ENCODE results near the gene DGKE. TPM values are rescaled to one million over a fixed set of nuclear protein-coding genes. Genes with fewer than 3 reads are reported as not detected.

Gene DGKE
- total RNA-seq, 1 experiment from 2014 or later: 19.1 TPM

DNA sequence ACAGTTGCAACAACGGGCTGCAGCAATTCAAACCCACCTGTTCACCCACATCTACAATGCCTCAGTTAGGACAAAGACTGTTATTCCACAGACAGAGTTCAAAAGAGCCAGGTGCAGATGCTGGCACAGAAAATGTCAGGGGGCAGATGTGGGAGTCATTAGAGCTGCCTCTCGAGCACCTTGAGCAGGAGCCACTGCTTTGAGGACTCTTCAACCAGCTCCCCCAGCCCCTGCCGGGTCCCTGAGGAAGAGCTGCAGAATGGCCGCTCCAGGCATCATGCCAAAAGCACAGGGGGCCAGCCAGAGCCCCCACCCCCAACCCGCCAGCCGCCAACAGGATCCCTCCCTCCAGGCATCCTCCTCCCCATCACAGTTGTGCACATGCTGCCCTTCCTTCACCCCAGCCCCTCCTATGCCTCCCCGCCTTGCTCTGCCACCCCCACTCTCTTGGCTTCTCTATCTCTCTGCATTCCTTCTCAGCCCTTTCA lies 21.0 kb upstream of the DGKE start:
- TF ChIP-seq TCF7L2 (IDR thresholded peaks at IDR 0.05; ENCODE audit: low read depth, low read length) (no peak), POLR2AphosphoS5 (IDR thresholded peaks at IDR 0.05; ENCODE audit: low read depth, low read length) (no peak), SIN3A (IDR thresholded peaks at IDR 0.05; ENCODE audit: borderline replicate concordance, insufficient read depth, low read depth, low read length) (no peak)
- TF ChIP-seq, protein P1, sequence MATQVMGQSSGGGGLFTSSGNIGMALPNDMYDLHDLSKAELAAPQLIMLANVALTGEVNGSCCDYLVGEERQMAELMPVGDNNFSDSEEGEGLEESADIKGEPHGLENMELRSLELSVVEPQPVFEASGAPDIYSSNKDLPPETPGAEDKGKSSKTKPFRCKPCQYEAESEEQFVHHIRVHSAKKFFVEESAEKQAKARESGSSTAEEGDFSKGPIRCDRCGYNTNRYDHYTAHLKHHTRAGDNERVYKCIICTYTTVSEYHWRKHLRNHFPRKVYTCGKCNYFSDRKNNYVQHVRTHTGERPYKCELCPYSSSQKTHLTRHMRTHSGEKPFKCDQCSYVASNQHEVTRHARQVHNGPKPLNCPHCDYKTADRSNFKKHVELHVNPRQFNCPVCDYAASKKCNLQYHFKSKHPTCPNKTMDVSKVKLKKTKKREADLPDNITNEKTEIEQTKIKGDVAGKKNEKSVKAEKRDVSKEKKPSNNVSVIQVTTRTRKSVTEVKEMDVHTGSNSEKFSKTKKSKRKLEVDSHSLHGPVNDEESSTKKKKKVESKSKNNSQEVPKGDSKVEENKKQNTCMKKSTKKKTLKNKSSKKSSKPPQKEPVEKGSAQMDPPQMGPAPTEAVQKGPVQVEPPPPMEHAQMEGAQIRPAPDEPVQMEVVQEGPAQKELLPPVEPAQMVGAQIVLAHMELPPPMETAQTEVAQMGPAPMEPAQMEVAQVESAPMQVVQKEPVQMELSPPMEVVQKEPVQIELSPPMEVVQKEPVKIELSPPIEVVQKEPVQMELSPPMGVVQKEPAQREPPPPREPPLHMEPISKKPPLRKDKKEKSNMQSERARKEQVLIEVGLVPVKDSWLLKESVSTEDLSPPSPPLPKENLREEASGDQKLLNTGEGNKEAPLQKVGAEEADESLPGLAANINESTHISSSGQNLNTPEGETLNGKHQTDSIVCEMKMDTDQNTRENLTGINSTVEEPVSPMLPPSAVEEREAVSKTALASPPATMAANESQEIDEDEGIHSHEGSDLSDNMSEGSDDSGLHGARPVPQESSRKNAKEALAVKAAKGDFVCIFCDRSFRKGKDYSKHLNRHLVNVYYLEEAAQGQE (IDR thresholded peaks at IDR 0.05; ENCODE audit: insufficient read depth in 1 of 2, low read depth in 2 of 2, low read length in 1 of 2): no peak
- TF ChIP-seq, protein P2, sequence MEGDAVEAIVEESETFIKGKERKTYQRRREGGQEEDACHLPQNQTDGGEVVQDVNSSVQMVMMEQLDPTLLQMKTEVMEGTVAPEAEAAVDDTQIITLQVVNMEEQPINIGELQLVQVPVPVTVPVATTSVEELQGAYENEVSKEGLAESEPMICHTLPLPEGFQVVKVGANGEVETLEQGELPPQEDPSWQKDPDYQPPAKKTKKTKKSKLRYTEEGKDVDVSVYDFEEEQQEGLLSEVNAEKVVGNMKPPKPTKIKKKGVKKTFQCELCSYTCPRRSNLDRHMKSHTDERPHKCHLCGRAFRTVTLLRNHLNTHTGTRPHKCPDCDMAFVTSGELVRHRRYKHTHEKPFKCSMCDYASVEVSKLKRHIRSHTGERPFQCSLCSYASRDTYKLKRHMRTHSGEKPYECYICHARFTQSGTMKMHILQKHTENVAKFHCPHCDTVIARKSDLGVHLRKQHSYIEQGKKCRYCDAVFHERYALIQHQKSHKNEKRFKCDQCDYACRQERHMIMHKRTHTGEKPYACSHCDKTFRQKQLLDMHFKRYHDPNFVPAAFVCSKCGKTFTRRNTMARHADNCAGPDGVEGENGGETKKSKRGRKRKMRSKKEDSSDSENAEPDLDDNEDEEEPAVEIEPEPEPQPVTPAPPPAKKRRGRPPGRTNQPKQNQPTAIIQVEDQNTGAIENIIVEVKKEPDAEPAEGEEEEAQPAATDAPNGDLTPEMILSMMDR (IDR thresholded peaks at IDR 0.05): no peak
- Histone ChIP-seq H3K36me3 (ENCODE audit: control insufficient read depth, insufficient read depth, low read length) (no peaks in the 10 kb centered on the region), H3K27ac (ENCODE audit: low read length) (no peak overlapping the region), H3K4me1 (ENCODE audit: control insufficient read depth, insufficient read depth, low read length) (no peaks in the 10 kb centered on the region), H3K27me3 (ENCODE audit: control insufficient read depth, insufficient read depth, low read length) (no peaks in the 10 kb centered on the region), H3K9me3 (ENCODE audit: control insufficient read depth, insufficient read depth, low read depth, low read length) (no peaks in the 10 kb centered on the region), H3K4me3 (ENCODE audit: low read depth in 2 of 2, low read length in 2 of 2) (no peak overlapping the region)
- DNase-seq (ENCODE audit: low read depth, low spot score) (no peak), ATAC-seq (no peak)
- in situ Hi-C loops (cut with HindIII; ENCODE audit: low pct_unique_long_range_greater_than_20kb, low sequenced_read_pairs) (no loop called here), intact Hi-C loops (cut with micrococcal nuclease; ENCODE audit: unreplicated experiment) (no loop called here)
- ChIA-PET CTCF (no interaction called here), POLR2A (no interaction called here)
- no TSS peak for BruUV-seq (replicated peaks)

DNA sequence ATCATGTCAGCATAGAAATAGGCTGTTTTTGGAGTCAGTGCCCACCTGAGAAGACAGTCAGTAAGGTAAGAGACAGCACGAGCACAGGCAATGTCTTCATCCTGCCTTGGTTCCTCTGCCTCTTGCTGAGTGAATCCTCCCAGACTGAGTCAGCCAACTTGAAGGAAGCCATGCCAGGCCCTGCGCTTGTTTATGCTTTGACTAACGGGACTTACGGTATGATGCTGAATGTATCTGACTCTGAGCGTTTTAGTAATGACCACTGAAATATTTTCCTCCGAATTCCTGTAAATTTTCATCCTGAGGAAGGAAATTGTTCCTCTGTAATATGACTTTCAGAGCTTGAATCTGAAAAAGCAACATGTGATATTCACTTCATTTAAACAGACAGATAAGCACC lies 18.2 kb upstream of the DGKE start:
- Histone ChIP-seq H3K27me3 (ENCODE audit: control insufficient read depth, insufficient read depth, low read length) (no peaks in the 10 kb centered on the region), H3K27ac (ENCODE audit: low read length) (no peak overlapping the region), H3K4me1 (ENCODE audit: control insufficient read depth, insufficient read depth, low read length) (0 out of 2 replicates have a peak, but pooled peaks cover 3% of the 10 kb centered on the region), H3K9me3 (ENCODE audit: control insufficient read depth, insufficient read depth, low read depth, low read length) (no peaks in the 10 kb centered on the region), H3K36me3 (ENCODE audit: control insufficient read depth, insufficient read depth, low read length) (no peaks in the 10 kb centered on the region), H3K4me3 (ENCODE audit: low read depth in 2 of 2, low read length in 2 of 2) (no peak overlapping the region)
- ATAC-seq: no peak
- BruUV-seq (replicated peaks): no TSS peak
- ChIA-PET CTCF (no interaction called here), POLR2A (interaction anchor here (0.6 kb wide), 1 partner anchor 14 kb away, joined by 4 read pairs; no protein-coding TSS in a partner anchor)
- TF ChIP-seq SIN3A (IDR thresholded peaks at IDR 0.05; ENCODE audit: borderline replicate concordance, insufficient read depth, low read depth, low read length): no peak
- TF ChIP-seq, protein P2 (IDR thresholded peaks at IDR 0.05): no peak
- TF ChIP-seq, protein P1 (IDR thresholded peaks at IDR 0.05; ENCODE audit: insufficient read depth in 1 of 2, low read depth in 2 of 2, low read length in 1 of 2): no peak
- TF ChIP-seq POLR2AphosphoS5 (IDR thresholded peaks at IDR 0.05; ENCODE audit: low read depth, low read length): no peak
- TF ChIP-seq TCF7L2 (IDR thresholded peaks at IDR 0.05; ENCODE audit: low read depth, low read length): no peak
- intact Hi-C loops (cut with micrococcal nuclease; ENCODE audit: unreplicated experiment) (no loop called here), in situ Hi-C loops (cut with HindIII; ENCODE audit: low pct_unique_long_range_greater_than_20kb, low sequenced_read_pairs) (no loop called here)
- no peak for DNase-seq (ENCODE audit: low read depth, low spot score)
